DND-41 (cell line): ENCODE data around the gene NOD2.

ENCODE experiments used
- ATAC-seq: fragments of 200-7000 bp; cut with Tn5 transposase; 3 replicates; pipeline ENCODE4 v1.9.1; 2021; ENCODE audit warnings: low read depth; ENCODE audit not compliant: insufficient read depth
- DNase-seq: peaks from one replicate; pipeline ENCODE4 v3.0.0-alpha.2; 2020
- H2AFZ ChIP-seq: 2 replicates; pipeline ENCODE4 v1.6.0; 2012; ENCODE audit warnings: low read depth, low read length
- H3K27ac ChIP-seq: 2 replicates; pipeline ENCODE4 v1.5.1; 2012; ENCODE audit warnings: low read length, inconsistent platforms
- H3K27me3 ChIP-seq: fragments of 200-600 bp; sonication (generic); 2 replicates; pipeline ENCODE4 v1.6.0; 2012; ENCODE audit warnings: low read length, mild to moderate bottlenecking, inconsistent platforms; ENCODE audit not compliant: insufficient read depth, poor library complexity
- H3K36me3 ChIP-seq: 2 replicates; pipeline ENCODE4 v1.5.1; 2012; ENCODE audit warnings: low read length, inconsistent platforms; ENCODE audit not compliant: insufficient read depth
- H3K4me1 ChIP-seq: 2 replicates; pipeline ENCODE4 v1.5.1; 2012; ENCODE audit warnings: mild to moderate bottlenecking, low read length; ENCODE audit not compliant: insufficient read depth
- H3K4me2 ChIP-seq: 2 replicates; pipeline ENCODE4 v1.6.0; 2012; ENCODE audit warnings: mild to moderate bottlenecking, moderate library complexity, low read length, inconsistent platforms; ENCODE audit not compliant: insufficient read depth
- H3K4me3 ChIP-seq, 2 experiments: fragments of 200-600 bp in 1 of 2; shearing (Covaris generic) in 1 of 2; 2 replicates each; pipeline ENCODE4 v1.5.1; 2012 to 2016; ENCODE audit warnings: inconsistent platforms in 2 of 2, low read length in 2 of 2, mild to moderate bottlenecking in 2 of 2, low read depth in 1 of 2, moderate library complexity in 1 of 2
- H3K79me2 ChIP-seq: 2 replicates; pipeline ENCODE4 v1.6.0; 2012; ENCODE audit warnings: low read length, inconsistent platforms; ENCODE audit not compliant: insufficient read depth
- H3K9ac ChIP-seq: 2 replicates; pipeline ENCODE4 v1.6.0; 2012; ENCODE audit warnings: low read depth, mild to moderate bottlenecking, inconsistent platforms, low read length, moderate library complexity
- H3K9me3 ChIP-seq: 2 replicates; pipeline ENCODE4 v1.5.1; 2012; ENCODE audit warnings: low read length, moderate library complexity, mild to moderate bottlenecking, inconsistent platforms; ENCODE audit not compliant: insufficient read depth, severe bottlenecking
- H4K20me1 ChIP-seq: 2 replicates; pipeline ENCODE4 v1.6.0; 2012; ENCODE audit warnings: low read length; ENCODE audit not compliant: insufficient read depth
- CTCF ChIP-seq: IDR thresholded peaks from 2 replicates; pipeline ENCODE4 v1.5.1; 2012; ENCODE audit warnings: borderline replicate concordance, low read length, moderate library complexity, mild to moderate bottlenecking; ENCODE audit not compliant: poor library complexity, severe bottlenecking; ENCODE audit errors: extremely low read depth
- EZH2 ChIP-seq: IDR thresholded peaks from 3 replicates; pipeline ENCODE4 v1.6.1; 2012; ENCODE audit warnings: borderline replicate concordance, low read depth, mild to moderate bottlenecking, moderate library complexity, low read length, inconsistent platforms; ENCODE audit not compliant: severe bottlenecking

Gene NOD2

GRCh38 chr16:50697881-50698767 is 4.7 kb downstream of the NOD2 start:
- H3K9ac ChIP-seq = no peak overlapping the region
- H3K4me3 ChIP-seq = no peak overlapping the region
- no peaks in the 10 kb centered on the region for H3K79me2 ChIP-seq
- H4K20me1 ChIP-seq = no peaks in the 10 kb centered on the region
- DNase-seq = no peak
- ATAC-seq = no peak
- no peaks in the 10 kb centered on the region for H3K9me3 ChIP-seq
- H2AFZ ChIP-seq = no peak overlapping the region
- H3K27ac ChIP-seq = no peak overlapping the region
- no peaks in the 10 kb centered on the region for H3K36me3 ChIP-seq
- H3K4me2 ChIP-seq = no peak overlapping the region
- no peak for TF ChIP-seq EZH2
- no peak for TF ChIP-seq CTCF
- no peaks in the 10 kb centered on the region for H3K27me3 ChIP-seq
- H3K4me1 ChIP-seq = no peaks in the 10 kb centered on the region

GRCh38 chr16:50699326-50700159 is 6.1 kb downstream of the NOD2 start:
- Histone ChIP-seq H3K4me3 (no peak overlapping the region), H3K9ac (no peak overlapping the region), H3K27ac (no peak overlapping the region), H3K36me3 (no peaks in the 10 kb centered on the region), H3K4me1 (no peaks in the 10 kb centered on the region), H3K27me3 (no peaks in the 10 kb centered on the region), H2AFZ (no peak overlapping the region), H3K9me3 (peaks cover 9% of the 10 kb centered on the region), H3K79me2 (no peaks in the 10 kb centered on the region), H3K4me2 (no peak overlapping the region), H4K20me1 (no peaks in the 10 kb centered on the region)
- DNase-seq (no peak), ATAC-seq (no peak)
- TF ChIP-seq CTCF = no peak
- no peak for TF ChIP-seq EZH2

GRCh38 chr16:50702725-50703124 is 9.3 kb downstream of the NOD2 start:
- ATAC-seq = no peak
- no peak overlapping the region for H3K27ac ChIP-seq
- H2AFZ ChIP-seq = no peak overlapping the region
- H3K4me3 ChIP-seq = no peak overlapping the region
- no peak for TF ChIP-seq EZH2
- no peak for TF ChIP-seq CTCF
- H3K4me1 ChIP-seq = no peaks in the 10 kb centered on the region
- H3K9me3 ChIP-seq = peaks cover 9% of the 10 kb centered on the region
- no peaks in the 10 kb centered on the region for H3K79me2 ChIP-seq
- H3K36me3 ChIP-seq = no peaks in the 10 kb centered on the region
- no peak overlapping the region for H3K4me2 ChIP-seq
- H4K20me1 ChIP-seq = no peaks in the 10 kb centered on the region
- H3K9ac ChIP-seq = no peak overlapping the region
- DNase-seq = no peak
- H3K27me3 ChIP-seq = no peaks in the 10 kb centered on the region
